Astrocyte of the spinal cord (primary cell): Measurements from ENCODE around the gene FBXW4.

Experiments used
- DNase-seq: peaks from one replicate; pipeline ENCODE4 v3.0.0; 2011; ENCODE audit warnings: low read depth, low spot score
- H3K4me3 ChIP-seq: 2 replicates; pipeline ENCODE4 v1.5.1; 2011; ENCODE audit warnings: low read depth, mild to moderate bottlenecking, low read length, moderate library complexity
- in situ Hi-C: cut with HindIII; loops from 2 replicates; pipeline ENCODE4 v1.10.0; 2017; ENCODE audit warnings: low sequenced_read_pairs
- TF ChIP-seq, protein P1 (sequence below): IDR thresholded peaks from 2 replicates; pipeline ENCODE4 v1.5.1; 2012; ENCODE audit warnings: low read depth, mild to moderate bottlenecking, low read length, inconsistent platforms

The FBXW4 gene

DNA sequence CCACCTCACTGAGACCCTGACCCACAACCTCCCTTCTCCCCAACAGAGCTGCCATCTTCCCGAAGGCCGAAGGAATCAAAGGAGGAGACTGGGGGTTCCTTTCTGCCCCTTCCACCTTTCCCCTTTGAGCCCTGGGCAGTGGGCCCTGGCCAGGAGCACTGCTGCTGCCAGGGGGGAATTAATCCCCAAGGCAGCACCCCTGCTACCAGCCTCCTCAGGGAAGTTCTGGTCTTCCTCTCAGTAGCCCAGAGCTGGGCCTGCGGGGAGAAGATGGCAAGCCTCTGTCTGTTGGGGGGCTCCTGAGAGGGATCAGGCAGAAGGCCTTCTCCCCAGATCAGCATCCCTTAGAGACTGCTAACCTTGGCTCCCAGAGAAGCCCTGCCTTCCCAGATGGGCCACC, 81.3 kb downstream of the FBXW4 start:
- TF ChIP-seq, protein P1, sequence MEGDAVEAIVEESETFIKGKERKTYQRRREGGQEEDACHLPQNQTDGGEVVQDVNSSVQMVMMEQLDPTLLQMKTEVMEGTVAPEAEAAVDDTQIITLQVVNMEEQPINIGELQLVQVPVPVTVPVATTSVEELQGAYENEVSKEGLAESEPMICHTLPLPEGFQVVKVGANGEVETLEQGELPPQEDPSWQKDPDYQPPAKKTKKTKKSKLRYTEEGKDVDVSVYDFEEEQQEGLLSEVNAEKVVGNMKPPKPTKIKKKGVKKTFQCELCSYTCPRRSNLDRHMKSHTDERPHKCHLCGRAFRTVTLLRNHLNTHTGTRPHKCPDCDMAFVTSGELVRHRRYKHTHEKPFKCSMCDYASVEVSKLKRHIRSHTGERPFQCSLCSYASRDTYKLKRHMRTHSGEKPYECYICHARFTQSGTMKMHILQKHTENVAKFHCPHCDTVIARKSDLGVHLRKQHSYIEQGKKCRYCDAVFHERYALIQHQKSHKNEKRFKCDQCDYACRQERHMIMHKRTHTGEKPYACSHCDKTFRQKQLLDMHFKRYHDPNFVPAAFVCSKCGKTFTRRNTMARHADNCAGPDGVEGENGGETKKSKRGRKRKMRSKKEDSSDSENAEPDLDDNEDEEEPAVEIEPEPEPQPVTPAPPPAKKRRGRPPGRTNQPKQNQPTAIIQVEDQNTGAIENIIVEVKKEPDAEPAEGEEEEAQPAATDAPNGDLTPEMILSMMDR: no peak
- in situ Hi-C loops: no loop called here
- DNase-seq: no peak
- no peak overlapping the region for H3K4me3 ChIP-seq

DNA sequence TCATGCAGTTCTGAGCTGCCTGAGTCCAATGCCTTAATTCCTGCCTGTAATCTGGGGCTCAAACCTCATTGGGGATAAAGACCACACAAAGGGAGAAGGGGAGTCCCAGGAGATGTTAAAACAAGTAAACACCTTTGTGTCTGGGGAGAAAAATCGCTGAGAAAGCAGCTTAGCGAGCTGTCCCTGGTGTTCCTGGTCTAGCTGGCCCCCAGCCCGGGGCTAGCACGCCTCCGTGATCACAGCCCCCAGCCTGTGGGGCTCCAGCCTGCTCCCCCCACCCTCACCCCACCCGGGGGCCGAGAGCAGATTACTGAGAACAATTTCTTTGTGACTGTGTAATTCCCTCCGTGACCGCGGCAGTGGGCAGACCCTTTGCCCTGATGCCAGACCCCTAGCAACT, 82.1 kb downstream of the FBXW4 start:
- TF ChIP-seq, protein P1: no peak
- no peak for DNase-seq
- no peak overlapping the region for H3K4me3 ChIP-seq
- in situ Hi-C loops: no loop called here

DNA sequence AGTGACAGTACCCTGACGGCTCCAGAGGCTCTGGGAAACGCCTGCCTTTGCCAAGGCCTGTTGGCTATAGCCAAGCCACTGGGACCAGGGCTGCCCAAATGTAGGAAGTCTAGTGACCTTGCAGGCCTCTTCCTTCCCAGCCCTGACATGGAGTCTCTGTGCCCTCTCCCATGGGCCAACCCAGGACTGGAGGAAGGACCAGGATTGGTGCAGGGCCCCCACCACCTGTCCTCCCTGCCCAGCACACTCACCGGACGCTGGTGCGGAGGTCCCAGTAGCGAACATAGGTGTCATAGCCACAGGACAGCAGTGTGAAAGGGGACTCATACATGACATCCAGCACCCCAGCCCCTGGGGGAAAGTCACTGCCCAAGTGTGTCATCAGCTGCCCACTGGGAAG, 82.9 kb downstream of the FBXW4 start:
- H3K4me3 ChIP-seq: no peak overlapping the region
- in situ Hi-C loops: no loop called here
- DNase-seq: no peak
- TF ChIP-seq, protein P1: no peak

DNA sequence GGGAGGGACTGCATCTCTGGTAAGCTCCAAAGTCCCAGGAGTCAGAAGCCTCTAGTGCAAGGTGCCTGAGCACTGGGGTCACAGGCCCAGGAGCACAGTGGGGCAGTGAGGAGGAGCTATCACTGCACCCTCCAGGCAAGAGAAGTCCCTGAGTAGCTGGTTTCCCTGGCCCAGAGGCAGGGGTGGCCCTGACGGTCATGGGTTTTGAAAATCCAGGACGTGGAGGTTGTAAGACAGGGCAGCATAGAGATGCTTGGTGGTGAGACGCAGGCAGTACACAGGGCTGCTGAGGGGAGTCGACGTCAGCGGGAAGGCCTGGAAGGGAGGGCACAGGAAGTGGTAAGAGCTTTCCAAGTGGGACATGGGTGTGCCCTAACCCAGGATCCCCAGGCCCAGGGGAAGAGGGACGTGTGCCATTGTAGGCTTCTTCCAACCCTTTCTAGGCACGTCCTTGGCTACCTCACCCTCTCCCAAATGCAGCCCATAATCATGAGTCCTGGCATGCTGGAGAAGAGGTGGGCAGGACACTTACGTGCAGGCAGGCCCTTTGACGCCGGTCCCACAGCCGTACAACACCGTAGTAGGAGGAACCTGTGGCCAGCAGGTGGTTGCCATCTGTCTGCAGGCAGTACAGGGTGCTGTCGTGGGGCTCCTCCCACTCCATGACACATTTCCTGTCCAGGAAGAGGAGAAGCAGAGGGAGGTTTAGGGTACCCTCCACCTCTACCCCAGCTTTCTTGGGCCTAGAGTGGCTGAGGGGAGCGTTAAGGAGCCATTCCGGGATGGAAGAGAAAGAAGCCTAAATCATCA, 83.7 kb downstream of the FBXW4 start:
- no peak overlapping the region for H3K4me3 ChIP-seq
- in situ Hi-C loops: no loop called here
- no peak for DNase-seq
- TF ChIP-seq, protein P1: no peak

DNA sequence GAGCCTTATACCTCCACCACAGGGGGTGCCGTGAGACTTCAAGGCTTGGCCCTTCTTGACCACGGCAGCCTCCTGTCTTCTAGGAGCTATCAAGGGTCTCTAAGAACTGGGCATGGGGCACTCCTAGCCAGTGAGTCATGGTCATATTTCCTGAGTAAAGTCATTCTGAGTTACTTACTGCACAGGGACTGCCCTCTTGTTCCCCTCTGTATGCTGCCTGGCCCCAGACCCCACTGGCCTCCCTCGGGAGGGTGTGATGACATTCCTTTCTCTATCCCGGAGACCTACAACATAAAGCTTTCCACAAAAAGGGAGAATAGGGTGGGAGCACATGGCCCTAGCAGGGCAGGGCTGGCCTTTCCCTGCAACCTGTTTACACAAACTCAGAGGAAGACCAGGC, 85.5 kb downstream of the FBXW4 start:
- H3K4me3 ChIP-seq: no peak overlapping the region

DNA sequence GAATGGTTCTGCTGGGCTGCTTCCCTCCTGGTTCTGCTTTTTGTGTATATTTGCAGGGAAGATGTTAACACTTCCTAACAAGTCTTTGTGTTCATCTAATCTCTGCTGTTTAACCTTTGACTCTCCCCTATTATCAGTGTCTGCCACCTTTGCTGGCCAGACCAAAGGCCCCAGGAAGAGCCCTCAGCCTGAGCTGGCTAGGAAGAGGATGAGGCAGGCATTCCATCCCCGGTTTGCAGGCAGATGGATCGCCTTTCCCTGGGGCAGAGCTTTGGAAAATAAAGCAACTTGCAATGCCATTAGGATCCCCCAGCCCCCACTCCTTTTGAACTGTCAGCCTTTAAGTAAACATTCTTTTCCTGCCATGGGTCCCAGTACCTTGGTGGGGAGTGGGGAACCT, 87.8 kb downstream of the FBXW4 start:
- H3K4me3 ChIP-seq: no peak overlapping the region
- TF ChIP-seq, protein P1: no peak
- in situ Hi-C loops: no loop called here
- no peak for DNase-seq

More for the DNA sequence above, 85.5 kb downstream of the FBXW4 start:
- DNase-seq: no peak
- in situ Hi-C loops: no loop called here
- TF ChIP-seq, protein P1: no peak
